Fibroblast of skin of back (primary cell): ENCODE measurements around the gene CACNA1D.
"Not testable (repeated sequence)": the region's sequence is repeated elsewhere in the genome, so short reads cannot be mapped to it uniquely, and the experiment has no call there.

Experiments
- DNase-seq: peaks from one replicate; pipeline ENCODE4 v3.0.0-alpha.2; 2013

Gene CACNA1D

GRCh38 chr3:53530205-53530604 is 35.8 kb downstream of the CACNA1D start:
- DNase-seq, result no peak

- no peak for DNase-seq
These were observed 37.3 kb downstream of the CACNA1D start for GRCh38 chr3:53531749-53532148.

GRCh38 chr3:53533472-53533871 is 39.1 kb downstream of the CACNA1D start:
- DNase-seq, result no peak

GRCh38 chr3:53534216-53534615 is 39.8 kb downstream of the CACNA1D start:
- DNase-seq, result no peak

GRCh38 chr3:53534676-53535400 is 40.4 kb downstream of the CACNA1D start:
- no peak for DNase-seq

GRCh38 chr3:53536282-53536681 is 41.9 kb downstream of the CACNA1D start:
- no peak for DNase-seq

GRCh38 chr3:53544357-53544756 is 49.9 kb downstream of the CACNA1D start:
- no peak for DNase-seq

- DNase-seq, result no peak
These were observed 51.0 kb downstream of the CACNA1D start for GRCh38 chr3:53545310-53545995.

- no peak for DNase-seq
These were observed 51.6 kb downstream of the CACNA1D start for GRCh38 chr3:53545996-53546359.

- DNase-seq, result no peak
These were observed 52.9 kb downstream of the CACNA1D start for GRCh38 chr3:53547327-53547726.

- DNase-seq, result no peak
These were observed 55.7 kb downstream of the CACNA1D start for GRCh38 chr3:53550005-53550620.

- no peak for DNase-seq
These were observed 56.9 kb downstream of the CACNA1D start for GRCh38 chr3:53551324-53551723.

- no peak for DNase-seq
These were observed 58.3 kb downstream of the CACNA1D start for GRCh38 chr3:53552730-53553129.

GRCh38 chr3:53553200-53553599 is 58.8 kb downstream of the CACNA1D start:
- no peak for DNase-seq

GRCh38 chr3:53554559-53555067 is 60.2 kb downstream of the CACNA1D start:
- DNase-seq, result no peak

GRCh38 chr3:53555068-53555588 is 60.7 kb downstream of the CACNA1D start:
- no peak for DNase-seq

GRCh38 chr3:53566461-53567145 is 72.2 kb downstream of the CACNA1D start:
- no peak for DNase-seq

- no peak for DNase-seq
These were observed 75.7 kb downstream of the CACNA1D start for GRCh38 chr3:53570081-53570480.

- DNase-seq, result peak; percentile 20
These were observed 76.3 kb downstream of the CACNA1D start for GRCh38 chr3:53570709-53571108.

- no peak for DNase-seq
These were observed 76.9 kb downstream of the CACNA1D start for GRCh38 chr3:53571264-53571663.

- not testable (repeated sequence) for DNase-seq
These were observed 77.8 kb downstream of the CACNA1D start for GRCh38 chr3:53572184-53572583.

- DNase-seq, result peak; percentile 1
These were observed 83.1 kb downstream of the CACNA1D start for GRCh38 chr3:53577506-53577905.

GRCh38 chr3:53579636-53580035 is 85.2 kb downstream of the CACNA1D start:
- DNase-seq, result no peak
